ENCODE results near the gene HAUS5.
"Not testable (repeated sequence)": the region's sequence is repeated elsewhere in the genome, so short reads cannot be mapped to it uniquely, and the experiment has no call there.

HAUS5 gene

GRCh38 chr19:35644987-35645679 is 32.6 kb downstream of the HAUS5 start:
- DNase-seq (ENCODE audit: low read depth): peak; percentile 47
- peak overlapping the region; percentile 55 for H3K4me3 ChIP-seq (ENCODE audit: control insufficient read depth, low read depth, low read length)
- TF ChIP-seq CTCF (conservative IDR thresholded peaks at IDR 0.05; ENCODE audit: control insufficient read depth, insufficient read depth, low read depth, low read length): no peak

- no peak overlapping the region for H3K4me3 ChIP-seq (ENCODE audit: control insufficient read depth, low read depth, low read length)
- DNase-seq (ENCODE audit: low read depth): no peak
- TF ChIP-seq CTCF (conservative IDR thresholded peaks at IDR 0.05; ENCODE audit: control insufficient read depth, insufficient read depth, low read depth, low read length): no peak
These were observed 33.4 kb downstream of the HAUS5 start for GRCh38 chr19:35645680-35646511.

GRCh38 chr19:35648017-35648961 is 35.8 kb downstream of the HAUS5 start, which contains the start of gene COX6B1:
Gene COX6B1, plus strand, starts transcription at chr19:35648323. Its CDS starts 2,921 bp downstream, at chr19:35651244.
- DNase-seq (ENCODE audit: low read depth): peak; percentile 95
- TF ChIP-seq CTCF (conservative IDR thresholded peaks at IDR 0.05; ENCODE audit: control insufficient read depth, insufficient read depth, low read depth, low read length): no peak
- H3K4me3 ChIP-seq (ENCODE audit: control insufficient read depth, low read depth, low read length): peak within 1 kb of the TSS; percentile 95

- no peak for TF ChIP-seq CTCF (conservative IDR thresholded peaks at IDR 0.05; ENCODE audit: control insufficient read depth, insufficient read depth, low read depth, low read length)
- no peak for DNase-seq (ENCODE audit: low read depth)
- H3K4me3 ChIP-seq (ENCODE audit: control insufficient read depth, low read depth, low read length): no peak overlapping the region
These were observed 38.0 kb downstream of the HAUS5 start for GRCh38 chr19:35650581-35650980.

GRCh38 chr19:35654828-35655227 is 42.3 kb downstream of the HAUS5 start:
- not testable (repeated sequence) for DNase-seq (ENCODE audit: low read depth); H3K4me3 ChIP-seq (ENCODE audit: control insufficient read depth, low read depth, low read length)

GRCh38 chr19:35655600-35655999 is 43.1 kb downstream of the HAUS5 start:
- TF ChIP-seq CTCF (conservative IDR thresholded peaks at IDR 0.05; ENCODE audit: control insufficient read depth, insufficient read depth, low read depth, low read length): no peak
- no peak for DNase-seq (ENCODE audit: low read depth)

More at GRCh38 chr19:35655600-35655999, 43.1 kb downstream of the HAUS5 start:
- no peak overlapping the region for H3K4me3 ChIP-seq (ENCODE audit: control insufficient read depth, low read depth, low read length)

Data from fibroblast of mammary gland (primary cell).